Measurements from ENCODE around the gene ITPK1.

The ITPK1 gene

GRCh38 chr14:92997343-92998061 is 118.2 kb downstream of the ITPK1 start:
- Histone ChIP-seq H3K36me3 (ENCODE audit: insufficient read depth, low read length) (no peaks in the 10 kb centered on the region), H3K9ac (ENCODE audit: insufficient read length) (no peak overlapping the region), H3K27ac (no peak overlapping the region), H3K4me3 (no peak overlapping the region), H3K9me3 (ENCODE audit: low read depth, low read length) (no peaks in the 10 kb centered on the region)
- TF ChIP-seq POLR2AphosphoS5 (IDR thresholded peaks at IDR 0.05; ENCODE audit: borderline replicate concordance, low read depth, low read length) (no peak), FOXP2 (optimal IDR thresholded peaks at IDR 0.05; ENCODE audit: control extremely low read depth, extremely low read length, insufficient read depth) (no peak), EZH2 (IDR thresholded peaks at IDR 0.05) (no peak)
- no peak for DNase-seq (ENCODE audit: low read depth, low spot score)

GRCh38 chr14:92995620-92996019 is 120.1 kb downstream of the ITPK1 start:
- H3K9ac ChIP-seq (ENCODE audit: insufficient read length) = peak overlapping the region; percentile 15
- no peaks in the 10 kb centered on the region for H3K36me3 ChIP-seq (ENCODE audit: insufficient read depth, low read length)
- no peaks in the 10 kb centered on the region for H3K9me3 ChIP-seq (ENCODE audit: low read depth, low read length)
- H3K27ac ChIP-seq = no peak overlapping the region
- TF ChIP-seq POLR2AphosphoS5 (IDR thresholded peaks at IDR 0.05; ENCODE audit: borderline replicate concordance, low read depth, low read length) (no peak), EZH2 (IDR thresholded peaks at IDR 0.05) (no peak), FOXP2 (optimal IDR thresholded peaks at IDR 0.05; ENCODE audit: control extremely low read depth, extremely low read length, insufficient read depth) (no peak)
- H3K4me3 ChIP-seq = no peak overlapping the region
- DNase-seq (ENCODE audit: low read depth, low spot score) = no peak

GRCh38 chr14:92994942-92995341 is 120.8 kb downstream of the ITPK1 start:
- H3K27ac ChIP-seq = peak overlapping the region; percentile 54
- DNase-seq (ENCODE audit: low read depth, low spot score) = no peak

GRCh38 chr14:92994131-92994676 is 121.5 kb downstream of the ITPK1 start:
- TF ChIP-seq EZH2 (IDR thresholded peaks at IDR 0.05) (no peak), POLR2AphosphoS5 (IDR thresholded peaks at IDR 0.05; ENCODE audit: borderline replicate concordance, low read depth, low read length) (no peak), FOXP2 (optimal IDR thresholded peaks at IDR 0.05; ENCODE audit: control extremely low read depth, extremely low read length, insufficient read depth) (no peak)
- H3K27ac ChIP-seq = no peak overlapping the region
- no peak for DNase-seq (ENCODE audit: low read depth, low spot score)

More at GRCh38 chr14:92994942-92995341, 120.8 kb downstream of the ITPK1 start:
- Histone ChIP-seq H3K9me3 (ENCODE audit: low read depth, low read length) (no peaks in the 10 kb centered on the region), H3K36me3 (ENCODE audit: insufficient read depth, low read length) (no peaks in the 10 kb centered on the region), H3K9ac (ENCODE audit: insufficient read length) (peak overlapping the region; percentile 15), H3K4me3 (no peak overlapping the region)
- no peak for TF ChIP-seq POLR2AphosphoS5 (IDR thresholded peaks at IDR 0.05; ENCODE audit: borderline replicate concordance, low read depth, low read length)
- TF ChIP-seq FOXP2 (optimal IDR thresholded peaks at IDR 0.05; ENCODE audit: control extremely low read depth, extremely low read length, insufficient read depth) = no peak
- no peak for TF ChIP-seq EZH2 (IDR thresholded peaks at IDR 0.05)

GRCh38 chr14:92993302-92993701 is 122.4 kb downstream of the ITPK1 start:
- Histone ChIP-seq H3K9me3 (ENCODE audit: low read depth, low read length) (no peaks in the 10 kb centered on the region), H3K27ac (no peak overlapping the region), H3K9ac (ENCODE audit: insufficient read length) (no peak overlapping the region), H3K36me3 (ENCODE audit: insufficient read depth, low read length) (no peaks in the 10 kb centered on the region), H3K4me3 (no peak overlapping the region)
- TF ChIP-seq POLR2AphosphoS5 (IDR thresholded peaks at IDR 0.05; ENCODE audit: borderline replicate concordance, low read depth, low read length) = no peak
- TF ChIP-seq EZH2 (IDR thresholded peaks at IDR 0.05) = no peak
- no peak for TF ChIP-seq FOXP2 (optimal IDR thresholded peaks at IDR 0.05; ENCODE audit: control extremely low read depth, extremely low read length, insufficient read depth)
- no peak for DNase-seq (ENCODE audit: low read depth, low spot score)

More at GRCh38 chr14:92994131-92994676, 121.5 kb downstream of the ITPK1 start:
- no peak overlapping the region for H3K9ac ChIP-seq (ENCODE audit: insufficient read length)
- no peaks in the 10 kb centered on the region for H3K9me3 ChIP-seq (ENCODE audit: low read depth, low read length)
- no peaks in the 10 kb centered on the region for H3K36me3 ChIP-seq (ENCODE audit: insufficient read depth, low read length)
- H3K4me3 ChIP-seq = no peak overlapping the region

- H3K36me3 ChIP-seq (ENCODE audit: insufficient read depth, low read length) = no peaks in the 10 kb centered on the region
- no peak overlapping the region for H3K9ac ChIP-seq (ENCODE audit: insufficient read length)
- TF ChIP-seq POLR2AphosphoS5 (IDR thresholded peaks at IDR 0.05; ENCODE audit: borderline replicate concordance, low read depth, low read length) (no peak), EZH2 (IDR thresholded peaks at IDR 0.05) (no peak), FOXP2 (optimal IDR thresholded peaks at IDR 0.05; ENCODE audit: control extremely low read depth, extremely low read length, insufficient read depth) (no peak)
- H3K4me3 ChIP-seq = no peak overlapping the region
- H3K9me3 ChIP-seq (ENCODE audit: low read depth, low read length) = no peaks in the 10 kb centered on the region
- H3K27ac ChIP-seq = no peak overlapping the region
- DNase-seq (ENCODE audit: low read depth, low spot score) = no peak
Observed at GRCh38 chr14:92991536-92991935, 124.2 kb downstream of the ITPK1 start.

GRCh38 chr14:92990456-92991430 is 125.0 kb downstream of the ITPK1 start:
- TF ChIP-seq EZH2 (IDR thresholded peaks at IDR 0.05) (no peak), POLR2AphosphoS5 (IDR thresholded peaks at IDR 0.05; ENCODE audit: borderline replicate concordance, low read depth, low read length) (no peak), FOXP2 (optimal IDR thresholded peaks at IDR 0.05; ENCODE audit: control extremely low read depth, extremely low read length, insufficient read depth) (no peak)
- no peaks in the 10 kb centered on the region for H3K9me3 ChIP-seq (ENCODE audit: low read depth, low read length)
- no peak overlapping the region for H3K4me3 ChIP-seq
- H3K9ac ChIP-seq (ENCODE audit: insufficient read length) = no peak overlapping the region
- no peak for DNase-seq (ENCODE audit: low read depth, low spot score)
- H3K36me3 ChIP-seq (ENCODE audit: insufficient read depth, low read length) = no peaks in the 10 kb centered on the region
- H3K27ac ChIP-seq = no peak overlapping the region

All from SK-N-MC (cell line).